HG03565 (cell line): ENCODE data around the gene HES6.
"Not testable (repeated sequence)": the region's sequence is repeated elsewhere in the genome, so short reads cannot be mapped to it uniquely, and the experiment has no call there.

Source experiments
- ATAC-seq: cut with Tn5 transposase; IDR thresholded peaks from one replicate; pipeline ENCODE4 v1.9.1; 2021; ENCODE audit warnings: mild to moderate bottlenecking, moderate library complexity; ENCODE audit not compliant: unreplicated experiment

Gene HES6

GRCh38 chr2:238273433-238273832, 33.6 kb upstream of the HES6 start:
- not testable (repeated sequence) for ATAC-seq

GRCh38 chr2:238272156-238272555, 32.3 kb upstream of the HES6 start:
- ATAC-seq, result no peak

GRCh38 chr2:238271686-238272085, 31.8 kb upstream of the HES6 start:
- ATAC-seq, result not testable (repeated sequence)

- no peak for ATAC-seq
Observed at GRCh38 chr2:238271061-238271554, 31.3 kb upstream of the HES6 start.

GRCh38 chr2:238270606-238271005, 30.8 kb upstream of the HES6 start:
- ATAC-seq, result no peak

- ATAC-seq, result no peak
Observed at GRCh38 chr2:238269741-238270140, 29.9 kb upstream of the HES6 start.

GRCh38 chr2:238267884-238268680, 28.2 kb upstream of the HES6 start:
- no peak for ATAC-seq

- no peak for ATAC-seq
Observed at GRCh38 chr2:238267341-238267710, 27.5 kb upstream of the HES6 start.

- no peak for ATAC-seq
Observed at GRCh38 chr2:238265605-238266004, 25.8 kb upstream of the HES6 start.

GRCh38 chr2:238264072-238264460, 24.2 kb upstream of the HES6 start:
- ATAC-seq, result no peak

GRCh38 chr2:238263204-238264071, 23.6 kb upstream of the HES6 start:
- no peak for ATAC-seq

GRCh38 chr2:238262496-238263122, 22.8 kb upstream of the HES6 start:
- ATAC-seq, result no peak

- no peak for ATAC-seq
Observed at GRCh38 chr2:238261718-238262375, 22.0 kb upstream of the HES6 start.

GRCh38 chr2:238260883-238261282, 21.0 kb upstream of the HES6 start:
- no peak for ATAC-seq

- ATAC-seq, result no peak
Observed at GRCh38 chr2:238259061-238260020, 19.5 kb upstream of the HES6 start.

- ATAC-seq, result no peak
Observed at GRCh38 chr2:238257786-238258700, 18.2 kb upstream of the HES6 start.

- no peak for ATAC-seq
Observed at GRCh38 chr2:238256594-238257104, 16.8 kb upstream of the HES6 start.

- ATAC-seq, result no peak
Observed at GRCh38 chr2:238256111-238256510, 16.3 kb upstream of the HES6 start.
